K562 (cell line): ENCODE results near the gene ANXA2. TPM values are rescaled to one million over a fixed set of nuclear protein-coding genes. Genes with fewer than 3 reads are reported as not detected.

Experiments
- ATAC-seq: fragments of 200-7000 bp; cut with Tn5 transposase; 3 replicates; pipeline ENCODE4 v1.9.1; 2020; ENCODE audit warnings: moderate library complexity
- BruUV-seq: library from RNA; stranded (reverse); fragments of 400-500 nt; replicated peaks from 2 replicates; lab custom pipeline; 2021; lab: Mats Ljungman, UMichigan
- CTCF ChIA-PET: fragments of 300-600 bp; formaldehyde crosslinking; extraction: SDS; loops from one replicate; lab custom pipeline; 2021; ENCODE audit warnings: low intra/inter-chr PET ratio; lab: Yijun Ruan, JAX
- POLR2A ChIA-PET: fragments of 300-600, 350-650 bp; sonication (Branson Sonifier 250); formaldehyde crosslinking; extraction: SDS; loops from one replicate; lab custom pipeline; 2021; ENCODE audit warnings: antibody characterized with exemption, inconsistent platforms; lab: Yijun Ruan, JAX
- DNase-seq, 4 experiments: peaks; one replicate each; pipeline versions ENCODE4 v3.0.0 to v3.0.0-alpha.2; 2011 to 2018; ENCODE audit warnings: low spot score in 3 of 4, mixed read lengths in 3 of 4; ENCODE audit errors: extremely low read depth in 1 of 4
- FAIRE-seq: peaks from 2 replicates; lab custom pipeline; 2011; peaks lifted over from hg19 to GRCh38; lab: Jason Lieb, UNC
- H2AFZ ChIP-seq: 2 replicates; pipeline ENCODE4 v1.6.0; 2011; ENCODE audit warnings: low read depth, low read length, control low read depth, inconsistent platforms
- H3K27ac ChIP-seq: fragments of 200-600 bp; 3 replicates; pipeline ENCODE4 v1.8.0; 2011; ENCODE audit warnings: low read depth, mild to moderate bottlenecking, control low read depth, inconsistent platforms, low read length, moderate library complexity, mixed read lengths; ENCODE audit errors: extremely low read depth
- H3K27me3 ChIP-seq, 2 experiments: fragments of 300-600 bp in 1 of 2; 2 replicates in 1 of 2; 3 replicates in 1 of 2; pipeline versions ENCODE4 v1.6.0 to v1.8.0; 2011; ENCODE audit warnings: inconsistent platforms in 2 of 2, low read length in 2 of 2, mild to moderate bottlenecking in 1 of 2, mixed read lengths in 1 of 2, moderate library complexity in 1 of 2; ENCODE audit not compliant: control insufficient read depth in 2 of 2, insufficient read depth in 2 of 2
- H3K36me3 ChIP-seq: fragments of 300-600 bp; 3 replicates; pipeline ENCODE4 v1.8.0; 2011; ENCODE audit warnings: mild to moderate bottlenecking, low read length, inconsistent platforms; ENCODE audit not compliant: control insufficient read depth, insufficient read depth
- H3K4me1 ChIP-seq, 2 experiments: fragments of 200-600 bp in 1 of 2; replicated peaks in 1 of 2; 2 replicates in 1 of 2; 3 replicates in 1 of 2; pipeline versions ENCODE4 v1.5.1 to v1.8.0; 2011; ENCODE audit warnings: inconsistent platforms in 2 of 2, low read length in 2 of 2, mild to moderate bottlenecking in 1 of 2, mixed read lengths in 1 of 2, moderate library complexity in 1 of 2; ENCODE audit not compliant: control insufficient read depth in 2 of 2, insufficient read depth in 2 of 2
- H3K4me2 ChIP-seq: 2 replicates; pipeline ENCODE4 v1.6.1; 2011; ENCODE audit warnings: low read length, control low read depth, inconsistent platforms, mixed read lengths; ENCODE audit not compliant: insufficient read depth
- H3K4me3 ChIP-seq: fragments of 200-600 bp; sonication (generic), shearing (Covaris generic); 2 replicates; pipeline ENCODE4 v1.5.1; 2016; ENCODE audit warnings: control low read depth, inconsistent platforms
- H3K79me2 ChIP-seq: fragments of 200-600 bp; 3 replicates; pipeline ENCODE4 v1.8.0; 2011; ENCODE audit warnings: low read length, inconsistent platforms; ENCODE audit not compliant: control insufficient read depth, insufficient read depth
- H3K9ac ChIP-seq, 2 experiments: 2 replicates each; pipeline versions ENCODE4 v1.6.0 to v1.6.1; 2011; ENCODE audit warnings: low read depth in 2 of 2, low read length in 2 of 2, control low read depth in 1 of 2, inconsistent platforms in 1 of 2, mild to moderate bottlenecking in 1 of 2, mixed read lengths in 1 of 2; ENCODE audit not compliant: insufficient read depth in 1 of 2
- H3K9me1 ChIP-seq: one replicate; pipeline ENCODE4 v1.6.0; 2011; ENCODE audit warnings: inconsistent platforms, mild to moderate bottlenecking, low read length, moderate library complexity; ENCODE audit not compliant: control insufficient read depth, insufficient read depth
- H3K9me3 ChIP-seq: replicated peaks from 2 replicates; pipeline ENCODE4 v1.5.1; 2011; ENCODE audit warnings: low read depth, low read length, inconsistent platforms; ENCODE audit not compliant: control insufficient read depth, insufficient read depth
- H4K20me1 ChIP-seq: replicated peaks from 2 replicates; pipeline ENCODE4 v1.6.1; 2011; ENCODE audit warnings: low read length, inconsistent platforms, mixed read lengths; ENCODE audit not compliant: control insufficient read depth, insufficient read depth
- BCOR ChIP-seq: fragments of 450-650 bp; IDR thresholded peaks from 2 replicates; pipeline ENCODE4 v1.6.1; 2016
- BMI1 ChIP-seq: fragments of 150-350 bp; IDR thresholded peaks from 2 replicates; pipeline ENCODE4 v1.6.1; 2014; ENCODE audit warnings: low read length
- ETV1 ChIP-seq: fragments of 450-650 bp; conservative IDR thresholded peaks from 2 replicates; pipeline ENCODE4 v1.6.1; 2016; ENCODE audit warnings: missing genetic modification characterization, control low read depth, low read depth, missing compliant biosample characterization
- FOXP1 ChIP-seq: sonication (generic); formaldehyde crosslinking; IDR thresholded peaks from 2 replicates; pipeline ENCODE4 v1.8.0; 2022; ENCODE audit warnings: mild to moderate bottlenecking, missing genetic modification reagents
- JUND ChIP-seq, 2 experiments: IDR thresholded peaks; 2 replicates in 1 of 2; 3 replicates in 1 of 2; pipeline ENCODE4 v1.6.1; 2011; ENCODE audit warnings: borderline replicate concordance in 2 of 2, low read depth in 2 of 2, low read length in 2 of 2, improper control_type of control experiment in 1 of 2, missing biosample characterization in 1 of 2, missing genetic modification characterization in 1 of 2, missing genetic modification reagents in 1 of 2
- NUFIP1 ChIP-seq: fragments of 450-650 bp; IDR thresholded peaks from 2 replicates; pipeline ENCODE4 v1.6.1; 2018; ENCODE audit not compliant: partially characterized antibody
- POLR2G ChIP-seq: fragments of 200-400 bp; formaldehyde crosslinking; IDR thresholded peaks from 2 replicates; pipeline ENCODE4 v1.6.1; 2017; ENCODE audit warnings: low read depth, mild to moderate bottlenecking, antibody characterized with exemption, low read length, moderate library complexity
- SIN3A ChIP-seq, 2 experiments: fragments of 150-350 bp in 1 of 2; IDR thresholded peaks; 2 replicates each; pipeline ENCODE4 v1.6.1; 2011 to 2016; ENCODE audit warnings: borderline replicate concordance in 2 of 2, low read depth in 2 of 2, low read length in 2 of 2, mild to moderate bottlenecking in 2 of 2, moderate library complexity in 2 of 2; ENCODE audit not compliant: control insufficient read depth in 1 of 2
- TEAD4 ChIP-seq, 2 experiments: sonication (generic) in 1 of 2; formaldehyde crosslinking in 1 of 2; IDR thresholded peaks; 2 replicates each; pipeline versions ENCODE4 v1.6.1 to v1.8.0; 2012 to 2022; ENCODE audit warnings: borderline replicate concordance in 1 of 2, inconsistent platforms in 1 of 2, low read length in 1 of 2, mild to moderate bottlenecking in 1 of 2, missing genetic modification reagents in 1 of 2
- ZNF217 ChIP-seq: sonication (generic); formaldehyde crosslinking; IDR thresholded peaks from 2 replicates; pipeline ENCODE4 v1.8.0; 2022; ENCODE audit warnings: mild to moderate bottlenecking, missing genetic modification reagents
- WGBS: fragments of 100-300 bp; shearing (Covaris generic); methylation state at CpG from one replicate; pipeline ENCODE4 v1.1.6; 2016; ENCODE audit warnings: low coverage, mixed read lengths; ENCODE audit not compliant: insufficient coverage; ENCODE audit errors: missing lambda C conversion rate; 5-methylcytosine and 5-hydroxymethylcytosine counted together
- in situ Hi-C: fragments of 300-500 bp; cut with MboI; formaldehyde crosslinking; loops from 4 replicates; pipeline ENCODE4 v1.15.0; 2018; ENCODE audit warnings: inconsistent platforms, mixed read lengths
- intact Hi-C: fragments of 100-400 bp; cut with micrococcal nuclease; formaldehyde crosslinking; loops from 2 replicates; pipeline ENCODE4 v1.14.2; 2022
- polyA plus RNA-seq, 8 experiments: library from polyadenylated mRNA; depleted of rRNA in 4 of 8; stranded (reverse) in 5 of 8; unstranded in 3 of 8; fragments of >200 nt; fragmentation: Nextera tagmentation in 2 of 8; fragmentation: Illumina TruSeq in 1 of 8; extraction: Ambion mirVana in 2 of 8; extraction: Trizol in 1 of 8; gene quantifications; 2 replicates each; pipeline versions ENCODE4 v1.2.1 to v1.2.3, GENCODE V29; 2011 to 2014; ENCODE audit warnings: inconsistent platforms in 1 of 8, missing spikeins in 1 of 8
- total RNA-seq, 7 experiments: library from RNA; depleted of rRNA in 6 of 7; stranded (reverse); fragments of >200 nt in 6 of 7; fragmentation: Illumina TruSeq in 2 of 7; extraction: Trizol in 2 of 7; gene quantifications; 2 replicates each; pipeline versions ENCODE4 v1.2.1 to v1.2.3, GENCODE V29; 2011 to 2021; ENCODE audit warnings: low replicate concordance in 1 of 7
- TF ChIP-seq, protein P1 (sequence below), 2 experiments: fragments of 150-350 bp in 1 of 2; IDR thresholded peaks; 2 replicates each; pipeline ENCODE4 v1.6.1; 2012 to 2016; ENCODE audit warnings: low read depth in 2 of 2, low read length in 2 of 2, mild to moderate bottlenecking in 1 of 2, moderate library complexity in 1 of 2
- TF ChIP-seq, protein P2 (sequence below): sonication (generic); formaldehyde crosslinking; IDR thresholded peaks from 2 replicates; pipeline ENCODE4 v1.4.0; 2020; ENCODE audit warnings: mild to moderate bottlenecking, missing genetic modification reagents
- TF ChIP-seq, protein P3 (sequence below): sonication (generic); IDR thresholded peaks from 2 replicates; pipeline ENCODE4 v1.6.1; 2016

The ANXA2 gene
- total and polyA plus RNA-seq, 9 of the 15 experiments (the other 6 are each of a cell fraction or from before 2014, with no cell fraction given): 301 to 1,102 (median 452) TPM

DNA sequence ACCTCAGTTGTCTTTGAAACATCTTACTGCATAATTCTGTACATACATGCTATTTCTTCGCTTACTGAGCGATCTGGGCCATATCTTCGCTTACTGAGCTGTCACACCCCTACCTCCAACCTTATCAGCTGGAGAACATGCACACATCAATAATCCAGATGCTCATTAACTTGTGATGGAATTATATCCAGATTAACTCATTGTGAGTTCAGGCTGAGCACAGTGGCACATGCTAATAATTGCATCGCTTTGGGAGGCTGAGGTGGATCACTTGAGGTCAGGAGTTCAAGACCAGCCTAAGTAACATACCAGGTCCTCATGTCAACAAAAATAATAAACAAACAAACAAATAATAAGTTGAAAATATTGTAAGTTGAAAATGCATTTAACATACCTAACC lies 19.3 kb upstream of the ANXA2 start:
- Histone ChIP-seq H3K9me1 (no peaks in the 10 kb centered on the region), H3K27ac (no peak overlapping the region), H3K79me2 (no peaks in the 10 kb centered on the region), H3K9me3 (no peaks in the 10 kb centered on the region), H3K4me3 (no peak overlapping the region), H3K4me2 (peak overlapping the region; percentile 36), H3K4me1 (peaks cover 7 to 19% of the 10 kb centered on the region in 2 experiments; a peak in 3 of 5 replicates), H2AFZ (no peak overlapping the region), H3K27me3 (no peaks in the 10 kb centered on the region), H3K36me3 (peaks cover 7% of the 10 kb centered on the region; the same call in 1 of the 3 replicates), H3K9ac (no peak overlapping the region), H4K20me1 (no peaks in the 10 kb centered on the region)
- POLR2A ChIA-PET: interaction anchor here (1.0 to 2.7 kb wide), 4 partner anchors 18 to 42 kb away, joined by 3 to 7 read pairs (median 5); partner anchors contain the start of gene ANXA2
- in situ Hi-C loops (no loop called here), intact Hi-C loops (no loop called here)
- ATAC-seq: peak; percentile 76
- CTCF ChIA-PET: no interaction called here
- peak; percentile 57 to 67 (median 66) for DNase-seq
- 12% methylated on average over 4 of the region's 4 CpGs for WGBS
- no TSS peak for BruUV-seq
- peak; percentile 74 for FAIRE-seq
- TF ChIP-seq ZNF217 (no peak), TEAD4 (IDR thresholded peaks at IDR 0.05; ENCODE audit: low read length) (peak; percentile 83), TEAD4 (CRISPR knock-in tag; IDR thresholded peaks at IDR 0.05; ENCODE audit: borderline replicate concordance) (no peak), BCOR (0 out of 2 replicates have a peak, but pooled peaks have one; percentile 32), ETV1 (tag) (no peak), JUND (IDR thresholded peaks at IDR 0.05; ENCODE audit: borderline replicate concordance, low read depth, low read length) (peak; percentile 19; the same call in 1 of the 2 replicates), JUND (tag; IDR thresholded peaks at IDR 0.05; ENCODE audit: borderline replicate concordance, low read depth, low read length) (no peak; the same call in 2 of the 3 replicates), FOXP1 (CRISPR knock-in tag) (no peak), NUFIP1 (no peak), POLR2G (no peak), BMI1 (no peak), SIN3A (IDR thresholded peaks at IDR 0.05; ENCODE audit: borderline replicate concordance in 2 of 2, control insufficient read depth in 1 of 2, low read depth in 2 of 2, low read length in 2 of 2) (no peak)
- TF ChIP-seq, protein P1, sequence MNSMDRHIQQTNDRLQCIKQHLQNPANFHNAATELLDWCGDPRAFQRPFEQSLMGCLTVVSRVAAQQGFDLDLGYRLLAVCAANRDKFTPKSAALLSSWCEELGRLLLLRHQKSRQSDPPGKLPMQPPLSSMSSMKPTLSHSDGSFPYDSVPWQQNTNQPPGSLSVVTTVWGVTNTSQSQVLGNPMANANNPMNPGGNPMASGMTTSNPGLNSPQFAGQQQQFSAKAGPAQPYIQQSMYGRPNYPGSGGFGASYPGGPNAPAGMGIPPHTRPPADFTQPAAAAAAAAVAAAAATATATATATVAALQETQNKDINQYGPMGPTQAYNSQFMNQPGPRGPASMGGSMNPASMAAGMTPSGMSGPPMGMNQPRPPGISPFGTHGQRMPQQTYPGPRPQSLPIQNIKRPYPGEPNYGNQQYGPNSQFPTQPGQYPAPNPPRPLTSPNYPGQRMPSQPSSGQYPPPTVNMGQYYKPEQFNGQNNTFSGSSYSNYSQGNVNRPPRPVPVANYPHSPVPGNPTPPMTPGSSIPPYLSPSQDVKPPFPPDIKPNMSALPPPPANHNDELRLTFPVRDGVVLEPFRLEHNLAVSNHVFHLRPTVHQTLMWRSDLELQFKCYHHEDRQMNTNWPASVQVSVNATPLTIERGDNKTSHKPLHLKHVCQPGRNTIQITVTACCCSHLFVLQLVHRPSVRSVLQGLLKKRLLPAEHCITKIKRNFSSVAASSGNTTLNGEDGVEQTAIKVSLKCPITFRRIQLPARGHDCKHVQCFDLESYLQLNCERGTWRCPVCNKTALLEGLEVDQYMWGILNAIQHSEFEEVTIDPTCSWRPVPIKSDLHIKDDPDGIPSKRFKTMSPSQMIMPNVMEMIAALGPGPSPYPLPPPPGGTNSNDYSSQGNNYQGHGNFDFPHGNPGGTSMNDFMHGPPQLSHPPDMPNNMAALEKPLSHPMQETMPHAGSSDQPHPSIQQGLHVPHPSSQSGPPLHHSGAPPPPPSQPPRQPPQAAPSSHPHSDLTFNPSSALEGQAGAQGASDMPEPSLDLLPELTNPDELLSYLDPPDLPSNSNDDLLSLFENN (IDR thresholded peaks at IDR 0.05; ENCODE audit: low read depth in 2 of 2, low read length in 2 of 2): no peak
- TF ChIP-seq, protein P2, sequence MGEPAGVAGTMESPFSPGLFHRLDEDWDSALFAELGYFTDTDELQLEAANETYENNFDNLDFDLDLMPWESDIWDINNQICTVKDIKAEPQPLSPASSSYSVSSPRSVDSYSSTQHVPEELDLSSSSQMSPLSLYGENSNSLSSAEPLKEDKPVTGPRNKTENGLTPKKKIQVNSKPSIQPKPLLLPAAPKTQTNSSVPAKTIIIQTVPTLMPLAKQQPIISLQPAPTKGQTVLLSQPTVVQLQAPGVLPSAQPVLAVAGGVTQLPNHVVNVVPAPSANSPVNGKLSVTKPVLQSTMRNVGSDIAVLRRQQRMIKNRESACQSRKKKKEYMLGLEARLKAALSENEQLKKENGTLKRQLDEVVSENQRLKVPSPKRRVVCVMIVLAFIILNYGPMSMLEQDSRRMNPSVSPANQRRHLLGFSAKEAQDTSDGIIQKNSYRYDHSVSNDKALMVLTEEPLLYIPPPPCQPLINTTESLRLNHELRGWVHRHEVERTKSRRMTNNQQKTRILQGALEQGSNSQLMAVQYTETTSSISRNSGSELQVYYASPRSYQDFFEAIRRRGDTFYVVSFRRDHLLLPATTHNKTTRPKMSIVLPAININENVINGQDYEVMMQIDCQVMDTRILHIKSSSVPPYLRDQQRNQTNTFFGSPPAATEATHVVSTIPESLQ (CRISPR knock-in tag): no peak
- TF ChIP-seq, protein P3, sequence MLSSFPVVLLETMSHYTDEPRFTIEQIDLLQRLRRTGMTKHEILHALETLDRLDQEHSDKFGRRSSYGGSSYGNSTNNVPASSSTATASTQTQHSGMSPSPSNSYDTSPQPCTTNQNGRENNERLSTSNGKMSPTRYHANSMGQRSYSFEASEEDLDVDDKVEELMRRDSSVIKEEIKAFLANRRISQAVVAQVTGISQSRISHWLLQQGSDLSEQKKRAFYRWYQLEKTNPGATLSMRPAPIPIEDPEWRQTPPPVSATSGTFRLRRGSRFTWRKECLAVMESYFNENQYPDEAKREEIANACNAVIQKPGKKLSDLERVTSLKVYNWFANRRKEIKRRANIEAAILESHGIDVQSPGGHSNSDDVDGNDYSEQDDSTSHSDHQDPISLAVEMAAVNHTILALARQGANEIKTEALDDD: no peak
